SU-DHL-6 (cell line): ENCODE data around the gene UFD1.

Experiments used
- H2AFZ ChIP-seq: fragments of 200-600 bp; sonication (generic); 2 replicates; pipeline ENCODE4 v1.6.1; 2014; ENCODE audit warnings: low read depth, mild to moderate bottlenecking, moderate library complexity, mixed read lengths, antibody characterized with exemption, low read length; ENCODE audit not compliant: severe bottlenecking
- H3F3A ChIP-seq: fragments of 200-600 bp; shearing (Covaris generic); 2 replicates; pipeline ENCODE4 v1.6.0; 2016; ENCODE audit warnings: antibody characterized with exemption, mild to moderate bottlenecking; ENCODE audit not compliant: insufficient read depth
- H3K27ac ChIP-seq: fragments of 200-600 bp; sonication (generic); 2 replicates; pipeline ENCODE4 v1.5.1; 2016; ENCODE audit warnings: low read depth, mild to moderate bottlenecking, low read length, moderate library complexity, mixed read lengths
- H3K27me3 ChIP-seq: fragments of 200-600 bp; sonication (generic), shearing (Covaris generic); 2 replicates; pipeline ENCODE4 v1.6.0; 2014; ENCODE audit warnings: mild to moderate bottlenecking, low read length
- H3K36me3 ChIP-seq: fragments of 200-600 bp; sonication (generic); 2 replicates; pipeline ENCODE4 v1.6.1; 2014; ENCODE audit warnings: mild to moderate bottlenecking, low read length, mixed read lengths
- H3K4me2 ChIP-seq: fragments of 300-600, 200-600 bp; shearing (Covaris generic), sonication (generic); 2 replicates; pipeline ENCODE4 v1.6.0; 2014; ENCODE audit warnings: low read length, low read depth, mild to moderate bottlenecking; ENCODE audit not compliant: poor library complexity, severe bottlenecking
- H3K4me3 ChIP-seq: fragments of 200-600 bp; sonication (generic); 2 replicates; pipeline ENCODE4 v1.5.1; 2014; ENCODE audit warnings: antibody characterized with exemption, low read length, mild to moderate bottlenecking, mixed read lengths; ENCODE audit not compliant: insufficient read depth, poor library complexity, severe bottlenecking
- H3K79me2 ChIP-seq: fragments of 200-600 bp; sonication (generic); 2 replicates; pipeline ENCODE4 v1.6.1; 2014; ENCODE audit warnings: mild to moderate bottlenecking, low read length, moderate library complexity; ENCODE audit not compliant: insufficient read depth
- H3K9ac ChIP-seq: fragments of 200-600 bp; sonication (generic); 2 replicates; pipeline ENCODE4 v1.7.0; 2014; ENCODE audit warnings: mild to moderate bottlenecking, low read length
- H3K9me2 ChIP-seq: fragments of 200-600 bp; sonication (generic); replicated peaks from 2 replicates; pipeline ENCODE4 v1.6.1; 2014; ENCODE audit warnings: low read length; ENCODE audit not compliant: insufficient read depth
- H3K9me3 ChIP-seq: fragments of 200-600 bp; sonication (generic); 2 replicates; pipeline ENCODE4 v1.6.1; 2014; ENCODE audit warnings: low read length, mixed read lengths; ENCODE audit not compliant: insufficient read depth
- H4K20me1 ChIP-seq: fragments of 200-600 bp; sonication (generic); 2 replicates; pipeline ENCODE4 v1.6.1; 2014; ENCODE audit warnings: low read depth, mild to moderate bottlenecking, antibody characterized with exemption, low read length, moderate library complexity, mixed read lengths
- CTCF ChIP-seq: fragments of 200-600 bp; sonication (generic); IDR thresholded peaks from one replicate; pipeline ENCODE4 v1.5.1; 2017; ENCODE audit warnings: antibody characterized with exemption, mild to moderate bottlenecking, low read length, moderate library complexity; ENCODE audit not compliant: insufficient read depth, poor library complexity, severe bottlenecking
- EZH2phosphoT487 ChIP-seq: fragments of 200-600 bp; sonication (generic), shearing (Covaris generic); conservative IDR thresholded peaks from 2 replicates; pipeline ENCODE4 v1.6.1; 2018; ENCODE audit warnings: mild to moderate bottlenecking, antibody characterized with exemption, low read length, moderate library complexity, mixed read lengths

UFD1 gene

GRCh38 chr22:19520007-19520406, 41.0 kb upstream of the UFD1 start:
- Histone ChIP-seq H3K4me2 (no peak overlapping the region), H3F3A (no peaks in the 10 kb centered on the region), H3K9ac (no peak overlapping the region), H3K9me3 (no peaks in the 10 kb centered on the region), H4K20me1 (no peaks in the 10 kb centered on the region), H2AFZ (no peak overlapping the region), H3K27ac (no peak overlapping the region), H3K27me3 (no peaks in the 10 kb centered on the region), H3K9me2 (no peaks in the 10 kb centered on the region), H3K79me2 (no peaks in the 10 kb centered on the region), H3K36me3 (no peaks in the 10 kb centered on the region), H3K4me3 (no peak overlapping the region)
- no peak for TF ChIP-seq CTCF
- no peak for TF ChIP-seq EZH2phosphoT487

GRCh38 chr22:19519041-19519926, 40.3 kb upstream of the UFD1 start:
- Histone ChIP-seq H3K27ac (no peak overlapping the region), H3K4me3 (no peak overlapping the region), H3K9ac (no peak overlapping the region), H3K79me2 (no peaks in the 10 kb centered on the region), H3K36me3 (no peaks in the 10 kb centered on the region), H3K9me3 (no peaks in the 10 kb centered on the region), H3K4me2 (no peak overlapping the region), H2AFZ (no peak overlapping the region), H3K27me3 (no peaks in the 10 kb centered on the region), H3K9me2 (no peaks in the 10 kb centered on the region), H4K20me1 (no peaks in the 10 kb centered on the region), H3F3A (no peaks in the 10 kb centered on the region)
- TF ChIP-seq CTCF: no peak
- TF ChIP-seq EZH2phosphoT487: no peak

- no peaks in the 10 kb centered on the region for H3K36me3 ChIP-seq
These were observed 39.6 kb upstream of the UFD1 start for GRCh38 chr22:19518635-19519034.

More at GRCh38 chr22:19518635-19519034, 39.6 kb upstream of the UFD1 start:
- Histone ChIP-seq H2AFZ (no peak overlapping the region), H3K27ac (no peak overlapping the region), H3K9me3 (no peaks in the 10 kb centered on the region), H3K9ac (no peak overlapping the region), H3K9me2 (no peaks in the 10 kb centered on the region), H3F3A (no peaks in the 10 kb centered on the region), H4K20me1 (no peaks in the 10 kb centered on the region), H3K4me3 (no peak overlapping the region), H3K79me2 (no peaks in the 10 kb centered on the region), H3K27me3 (no peaks in the 10 kb centered on the region), H3K4me2 (no peak overlapping the region)
- no peak for TF ChIP-seq CTCF
- TF ChIP-seq EZH2phosphoT487: no peak
